Measurements from ENCODE around the gene FREM3.

The FREM3 gene

GRCh38 chr4:143713553-143713952 lies 13.1 kb upstream of the FREM3 start:
- no peak overlapping the region for H3K4me3 ChIP-seq (ENCODE audit: insufficient read depth, low read length, poor library complexity, severe bottlenecking)
- H3K9me2 ChIP-seq (replicated peaks; ENCODE audit: insufficient read depth, low read length): no peaks in the 10 kb centered on the region
- no peak for TF ChIP-seq EZH2phosphoT487 (conservative IDR thresholded peaks at IDR 0.05; ENCODE audit: low read length)
- TF ChIP-seq CTCF (IDR thresholded peaks at IDR 0.05; ENCODE audit: insufficient read depth, low read length, poor library complexity, severe bottlenecking): no peak
- H3K4me2 ChIP-seq (ENCODE audit: low read depth, low read length, poor library complexity, severe bottlenecking): no peak overlapping the region
- no peak overlapping the region for H3K9ac ChIP-seq (ENCODE audit: low read length)
- H3K27me3 ChIP-seq (ENCODE audit: low read length): no peaks in the 10 kb centered on the region
- H3K36me3 ChIP-seq (ENCODE audit: low read length): no peaks in the 10 kb centered on the region
- no peaks in the 10 kb centered on the region for H3F3A ChIP-seq (ENCODE audit: insufficient read depth)
- H2AFZ ChIP-seq (ENCODE audit: low read depth, low read length, severe bottlenecking): no peak overlapping the region
- no peak overlapping the region for H3K27ac ChIP-seq (ENCODE audit: low read depth, low read length)
- no peaks in the 10 kb centered on the region for H3K79me2 ChIP-seq (ENCODE audit: insufficient read depth, low read length)
- no peaks in the 10 kb centered on the region for H4K20me1 ChIP-seq (ENCODE audit: low read depth, low read length)
- H3K9me3 ChIP-seq (ENCODE audit: insufficient read depth, low read length): no peaks in the 10 kb centered on the region

GRCh38 chr4:143712155-143712550 lies 11.7 kb upstream of the FREM3 start:
- H3K79me2 ChIP-seq (ENCODE audit: insufficient read depth, low read length): no peaks in the 10 kb centered on the region
- no peak overlapping the region for H3K4me2 ChIP-seq (ENCODE audit: low read depth, low read length, poor library complexity, severe bottlenecking)
- H3K36me3 ChIP-seq (ENCODE audit: low read length): no peaks in the 10 kb centered on the region
- no peak overlapping the region for H3K27ac ChIP-seq (ENCODE audit: low read depth, low read length)
- H3K9me2 ChIP-seq (replicated peaks; ENCODE audit: insufficient read depth, low read length): no peaks in the 10 kb centered on the region
- H3K9ac ChIP-seq (ENCODE audit: low read length): no peak overlapping the region
- TF ChIP-seq CTCF (IDR thresholded peaks at IDR 0.05; ENCODE audit: insufficient read depth, low read length, poor library complexity, severe bottlenecking): no peak
- no peak for TF ChIP-seq EZH2phosphoT487 (conservative IDR thresholded peaks at IDR 0.05; ENCODE audit: low read length)
- no peaks in the 10 kb centered on the region for H3F3A ChIP-seq (ENCODE audit: insufficient read depth)
- no peaks in the 10 kb centered on the region for H3K9me3 ChIP-seq (ENCODE audit: insufficient read depth, low read length)
- no peak overlapping the region for H3K4me3 ChIP-seq (ENCODE audit: insufficient read depth, low read length, poor library complexity, severe bottlenecking)
- H4K20me1 ChIP-seq (ENCODE audit: low read depth, low read length): no peaks in the 10 kb centered on the region
- no peaks in the 10 kb centered on the region for H3K27me3 ChIP-seq (ENCODE audit: low read length)
- H2AFZ ChIP-seq (ENCODE audit: low read depth, low read length, severe bottlenecking): no peak overlapping the region

GRCh38 chr4:143711543-143712154 lies 11.2 kb upstream of the FREM3 start:
- H3F3A ChIP-seq (ENCODE audit: insufficient read depth): no peaks in the 10 kb centered on the region
- H3K9me3 ChIP-seq (ENCODE audit: insufficient read depth, low read length): no peaks in the 10 kb centered on the region
- no peak overlapping the region for H3K4me3 ChIP-seq (ENCODE audit: insufficient read depth, low read length, poor library complexity, severe bottlenecking)
- TF ChIP-seq EZH2phosphoT487 (conservative IDR thresholded peaks at IDR 0.05; ENCODE audit: low read length) (no peak), CTCF (IDR thresholded peaks at IDR 0.05; ENCODE audit: insufficient read depth, low read length, poor library complexity, severe bottlenecking) (no peak)
- H3K27me3 ChIP-seq (ENCODE audit: low read length): no peaks in the 10 kb centered on the region
- no peak overlapping the region for H2AFZ ChIP-seq (ENCODE audit: low read depth, low read length, severe bottlenecking)
- no peak overlapping the region for H3K4me2 ChIP-seq (ENCODE audit: low read depth, low read length, poor library complexity, severe bottlenecking)
- H3K9ac ChIP-seq (ENCODE audit: low read length): no peak overlapping the region
- H3K79me2 ChIP-seq (ENCODE audit: insufficient read depth, low read length): no peaks in the 10 kb centered on the region
- no peaks in the 10 kb centered on the region for H3K9me2 ChIP-seq (replicated peaks; ENCODE audit: insufficient read depth, low read length)
- no peaks in the 10 kb centered on the region for H4K20me1 ChIP-seq (ENCODE audit: low read depth, low read length)
- no peak overlapping the region for H3K27ac ChIP-seq (ENCODE audit: low read depth, low read length)
- H3K36me3 ChIP-seq (ENCODE audit: low read length): no peaks in the 10 kb centered on the region

Data from SU-DHL-6 (cell line).